Activated T-cell treated with anti-CD3 and anti-CD28 coated beads for 24 hours (primary cell): ENCODE measurements around the gene PTPRN2.

ENCODE experiments used
- DNase-seq: peaks from one replicate; pipeline ENCODE4 v3.0.0-alpha.2; 2020; ENCODE audit warnings: low read depth

Gene PTPRN2

DNA sequence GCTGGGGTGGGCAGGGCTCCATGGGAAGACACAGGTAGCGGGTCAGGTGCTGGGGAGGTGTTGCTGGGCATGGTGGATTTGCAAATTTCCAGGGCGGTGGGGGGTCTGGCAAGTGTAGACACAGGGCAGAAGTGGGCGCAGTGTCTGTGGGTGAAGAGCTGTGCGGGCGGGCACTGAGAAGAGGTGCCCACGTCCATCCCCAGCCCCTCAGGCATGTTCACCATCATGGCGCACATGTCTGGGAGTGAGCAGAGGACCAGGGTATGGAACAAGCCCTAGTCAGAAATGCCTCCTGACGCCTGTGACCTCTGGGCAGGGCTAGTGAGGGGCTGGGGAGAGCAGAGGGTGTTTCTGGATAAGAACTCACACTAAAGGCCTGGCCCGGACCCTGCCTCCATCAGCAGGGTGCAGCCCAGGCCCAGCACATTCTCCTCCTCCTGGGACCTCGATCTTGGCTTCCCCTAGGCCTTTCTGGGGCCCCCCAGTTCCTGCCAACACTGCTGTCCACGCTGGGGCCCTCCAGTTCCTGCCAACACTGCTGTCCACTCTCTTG lies 612.9 kb downstream of the PTPRN2 start:
- no peak for DNase-seq

DNA sequence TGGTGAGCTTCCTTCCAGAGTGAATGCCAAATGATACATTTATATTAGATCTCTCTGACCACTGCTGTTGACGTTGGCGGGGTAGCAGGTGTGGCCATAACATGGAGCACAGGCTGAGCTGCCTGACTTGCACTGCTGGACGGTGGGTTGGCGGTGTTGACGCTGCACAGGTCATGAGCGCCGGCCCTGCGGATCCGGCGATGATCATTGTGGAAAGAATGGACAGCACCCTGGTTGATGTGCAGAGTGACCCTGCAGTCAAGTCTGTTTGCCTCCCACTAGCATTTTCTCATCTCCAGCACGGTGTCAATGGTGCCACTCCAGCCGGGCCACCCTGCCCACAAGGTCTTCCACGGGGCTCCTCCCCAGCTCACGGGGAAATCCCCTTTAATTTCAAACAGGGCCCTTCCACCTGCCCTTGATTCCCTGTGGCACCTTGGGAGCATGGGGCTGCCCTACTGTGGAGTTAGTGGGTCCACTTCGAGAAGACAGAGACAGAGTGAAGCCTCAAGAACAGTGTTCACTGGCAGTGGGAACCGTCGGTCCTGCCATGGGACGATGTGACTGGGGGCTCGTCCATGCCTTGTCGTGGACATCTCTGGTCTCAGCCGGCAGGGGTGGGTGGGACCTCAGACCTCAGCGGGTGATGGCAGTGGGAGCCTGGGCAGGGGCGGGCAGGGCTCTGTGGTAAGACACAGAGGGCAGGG lies 613.5 kb downstream of the PTPRN2 start:
- DNase-seq, result no peak

DNA sequence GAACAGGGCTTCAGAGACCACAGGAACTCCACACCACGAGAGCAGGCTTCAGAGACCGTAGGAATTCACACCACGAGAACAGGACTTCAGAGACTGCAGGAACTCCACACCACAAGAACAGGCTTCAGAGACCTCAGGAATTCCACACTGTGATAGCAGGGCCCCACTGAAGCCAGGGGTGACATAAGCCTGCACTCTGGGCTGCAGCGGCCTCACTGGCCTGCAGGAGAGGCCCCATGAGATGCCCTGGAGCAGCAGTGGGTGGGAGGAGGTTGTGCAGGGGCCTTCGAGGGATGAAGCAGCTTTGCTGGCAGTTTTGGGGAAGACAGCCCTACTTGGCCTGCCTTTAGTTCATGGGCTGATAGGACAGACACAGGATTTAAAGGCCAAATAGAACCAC lies 614.7 kb downstream of the PTPRN2 start:
- no peak for DNase-seq

DNA sequence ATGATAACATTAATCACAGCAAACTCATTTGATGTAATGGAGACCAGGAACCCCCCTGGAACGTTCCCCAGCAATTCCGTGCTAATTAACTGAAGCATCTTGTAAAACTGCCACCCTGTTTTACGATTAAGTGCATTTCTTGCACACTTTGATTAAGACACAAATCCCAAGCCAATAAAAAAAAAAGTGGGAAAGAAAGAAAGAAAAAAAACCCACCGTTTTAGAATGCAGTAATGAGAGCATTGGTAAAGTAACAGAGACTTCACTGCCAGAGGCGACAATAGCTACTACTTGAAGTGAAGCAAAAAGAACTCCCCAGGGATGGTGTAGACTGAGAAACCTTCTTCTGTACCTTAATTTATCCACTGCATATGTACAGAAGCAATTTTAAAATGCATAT lies 616.1 kb downstream of the PTPRN2 start:
- no peak for DNase-seq

DNA sequence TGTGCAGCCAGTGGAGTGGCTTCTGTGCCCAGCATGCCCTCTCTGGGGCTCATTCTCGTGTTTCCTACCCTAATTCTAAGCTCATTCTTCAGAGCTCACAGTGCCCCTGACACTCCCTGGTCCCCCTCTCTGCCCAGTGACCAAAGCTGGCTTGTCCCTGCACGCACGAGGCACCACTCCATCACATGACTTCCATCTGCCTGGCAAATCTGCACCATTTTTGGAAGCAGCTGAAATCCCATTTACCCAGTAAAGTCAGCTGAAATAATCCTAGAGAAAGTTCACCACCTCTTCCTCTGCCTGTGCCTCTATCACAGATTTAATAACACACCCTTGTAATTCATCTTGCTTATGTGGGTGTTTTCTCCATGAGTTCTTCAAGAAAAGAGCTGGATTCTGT lies 616.9 kb downstream of the PTPRN2 start:
- DNase-seq, result no peak

DNA sequence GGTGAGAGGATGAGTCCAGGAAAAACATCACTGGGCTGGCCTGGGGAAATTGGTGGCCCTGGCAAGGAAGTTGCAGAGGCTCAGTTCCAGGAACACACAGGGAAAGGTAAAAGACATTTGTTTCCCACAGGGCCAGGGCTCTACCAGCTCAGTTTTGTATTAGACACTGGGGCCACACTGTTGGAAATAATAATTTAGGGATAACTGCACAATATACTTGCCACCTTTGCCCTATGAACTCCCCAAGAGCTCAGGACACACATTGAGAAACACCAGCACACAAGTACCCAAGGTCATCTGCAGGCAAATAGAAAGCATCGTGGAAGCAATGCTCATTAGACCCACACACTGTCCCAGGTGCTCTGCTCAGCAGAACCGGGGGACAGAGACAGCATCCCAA lies 617.6 kb downstream of the PTPRN2 start:
- DNase-seq, result no peak

DNA sequence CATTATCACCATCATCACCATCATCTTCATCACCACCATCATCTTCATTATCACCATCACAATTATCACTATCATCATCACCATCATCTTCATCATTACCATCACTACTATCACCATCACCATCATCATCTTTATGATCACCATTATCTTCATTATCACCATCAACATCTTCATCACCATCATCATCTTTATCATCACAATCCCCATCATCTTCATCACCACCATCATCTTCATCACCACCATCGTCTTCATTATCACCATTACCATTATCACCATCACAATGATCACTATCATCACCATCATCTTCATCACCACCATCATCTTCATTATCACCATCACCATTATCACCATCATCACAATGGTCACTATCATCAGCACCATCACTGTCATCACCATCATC lies 621.1 kb downstream of the PTPRN2 start:
- no peak for DNase-seq

DNA sequence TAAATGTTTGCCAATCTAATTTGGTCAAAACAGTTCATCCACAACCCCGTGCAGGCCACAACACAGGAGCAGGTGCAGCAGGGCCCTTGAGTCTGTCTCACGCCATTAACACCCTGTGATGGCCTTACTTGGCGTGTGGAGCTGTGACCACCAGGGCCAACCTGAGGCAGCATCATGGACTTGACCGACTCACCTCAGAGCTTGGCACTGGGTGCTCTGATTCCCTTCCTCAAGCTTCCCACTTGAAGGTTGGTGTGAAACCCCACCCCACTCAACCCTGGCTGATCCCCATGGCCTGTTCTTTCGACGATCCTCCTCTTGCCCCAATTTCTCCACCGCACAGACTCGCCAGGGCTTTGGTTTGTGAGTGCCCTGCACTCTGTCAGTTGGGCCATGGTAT lies 623.1 kb downstream of the PTPRN2 start:
- DNase-seq, result no peak

DNA sequence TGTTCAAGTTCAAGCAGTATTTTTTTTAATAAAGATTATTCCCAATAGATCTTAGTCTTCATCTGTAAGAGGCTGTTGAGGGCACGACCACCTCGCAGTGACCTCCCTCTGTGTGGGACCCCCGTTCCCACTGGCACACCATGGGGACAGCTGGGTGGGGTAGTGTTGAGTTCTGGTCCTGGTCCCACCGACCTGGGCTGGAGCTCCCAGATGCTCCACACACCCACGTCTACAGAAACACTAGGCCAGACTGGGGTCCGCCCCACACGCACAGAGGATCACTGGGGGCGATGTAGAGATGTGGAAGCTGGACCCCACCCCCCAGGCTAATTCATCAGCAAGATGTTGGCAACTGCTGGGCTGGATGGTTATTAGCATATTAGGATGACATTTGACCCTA lies 623.6 kb downstream of the PTPRN2 start:
- DNase-seq, result no peak

DNA sequence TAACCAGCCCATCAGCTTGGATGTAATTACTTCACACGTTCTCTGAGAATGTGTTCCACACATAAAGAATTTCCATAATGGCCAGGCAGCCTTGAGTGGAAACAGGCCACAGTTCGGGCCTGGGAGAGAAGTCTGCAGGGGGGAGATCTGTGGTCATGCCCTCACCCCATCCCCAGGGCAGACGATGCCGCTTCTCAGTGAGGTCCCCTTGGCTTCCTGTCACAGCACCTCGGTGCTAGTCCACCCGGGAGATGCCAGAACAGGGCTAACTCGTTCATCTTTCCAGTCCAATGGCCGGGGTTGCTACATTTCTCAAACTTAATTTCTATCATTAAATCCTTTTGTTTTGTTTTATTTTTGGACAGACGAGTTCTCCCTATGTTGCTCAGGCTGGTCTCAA lies 624.1 kb downstream of the PTPRN2 start:
- DNase-seq, result no peak

DNA sequence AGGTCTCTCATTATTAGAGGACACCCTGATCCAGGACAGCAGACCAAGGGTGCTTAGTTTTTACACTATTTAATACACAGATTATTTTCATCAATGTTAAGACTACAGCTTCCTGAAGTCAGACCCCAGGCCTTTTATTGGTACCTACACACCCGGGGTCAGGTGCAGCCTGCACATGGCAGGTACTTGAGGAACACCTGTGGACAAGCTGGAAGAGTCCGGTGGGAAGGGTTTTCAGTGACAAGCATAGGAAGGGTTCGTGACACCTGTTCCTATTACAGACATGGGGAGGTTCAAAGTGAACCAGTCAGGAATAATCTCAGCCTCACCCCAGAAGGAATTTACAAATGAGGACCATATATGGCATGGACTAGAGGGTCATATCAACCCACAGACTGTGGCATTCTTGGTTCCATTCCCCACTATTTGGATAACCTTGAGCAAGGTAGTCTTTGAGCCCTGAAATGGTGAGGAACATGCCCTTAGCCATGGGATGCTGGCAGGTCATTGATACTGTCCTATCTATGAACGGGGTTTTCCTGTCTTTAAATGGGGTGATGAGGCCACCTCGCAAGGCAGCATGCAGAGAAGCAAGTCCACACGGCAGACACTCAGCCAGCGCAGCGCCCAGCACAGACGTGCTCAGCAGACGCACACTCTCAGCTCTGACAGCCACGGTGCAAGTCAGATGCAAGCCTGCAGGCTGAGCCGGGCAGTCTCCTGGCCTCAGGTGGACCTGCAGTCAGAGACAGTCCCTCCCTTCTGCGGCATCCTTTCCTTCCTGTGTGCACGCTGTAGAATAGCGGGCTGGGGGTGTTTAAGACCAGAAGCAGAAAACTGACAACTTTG lies 624.9 kb downstream of the PTPRN2 start:
- DNase-seq, result no peak

DNA sequence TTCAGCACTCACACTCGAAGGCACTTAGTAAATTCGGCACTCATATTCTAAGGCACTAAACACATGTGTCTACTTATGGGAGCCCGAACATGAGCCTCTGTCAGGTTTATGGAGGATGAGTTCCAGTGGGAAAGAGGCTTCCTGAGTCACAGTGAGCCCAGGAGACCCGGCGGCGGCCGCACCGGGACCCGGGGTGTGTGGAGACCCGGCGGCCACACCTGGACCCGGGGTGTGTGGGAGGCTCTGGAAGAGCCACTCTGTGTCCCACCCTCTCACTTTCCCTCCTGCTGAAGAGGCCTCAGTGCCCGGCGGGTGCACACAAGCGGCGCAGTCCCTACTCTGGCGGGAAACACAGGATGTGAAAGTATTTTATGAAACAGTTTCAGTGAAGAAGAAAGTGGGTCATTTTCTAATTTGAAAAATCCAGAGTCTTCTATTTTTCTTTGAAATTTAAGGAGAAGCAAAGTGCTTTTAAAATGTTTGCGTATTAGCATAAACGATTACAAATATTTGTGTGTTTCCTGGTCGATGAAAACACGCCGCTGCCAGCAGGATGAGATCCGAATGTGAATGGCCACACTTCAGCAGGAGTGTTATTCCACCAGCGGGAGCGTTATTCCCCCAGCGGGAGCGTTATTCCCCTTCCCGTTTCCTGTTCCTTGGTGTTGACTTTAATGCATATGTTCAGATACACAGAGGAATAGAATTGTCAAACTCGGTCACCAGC lies 625.7 kb downstream of the PTPRN2 start:
- no peak for DNase-seq

DNA sequence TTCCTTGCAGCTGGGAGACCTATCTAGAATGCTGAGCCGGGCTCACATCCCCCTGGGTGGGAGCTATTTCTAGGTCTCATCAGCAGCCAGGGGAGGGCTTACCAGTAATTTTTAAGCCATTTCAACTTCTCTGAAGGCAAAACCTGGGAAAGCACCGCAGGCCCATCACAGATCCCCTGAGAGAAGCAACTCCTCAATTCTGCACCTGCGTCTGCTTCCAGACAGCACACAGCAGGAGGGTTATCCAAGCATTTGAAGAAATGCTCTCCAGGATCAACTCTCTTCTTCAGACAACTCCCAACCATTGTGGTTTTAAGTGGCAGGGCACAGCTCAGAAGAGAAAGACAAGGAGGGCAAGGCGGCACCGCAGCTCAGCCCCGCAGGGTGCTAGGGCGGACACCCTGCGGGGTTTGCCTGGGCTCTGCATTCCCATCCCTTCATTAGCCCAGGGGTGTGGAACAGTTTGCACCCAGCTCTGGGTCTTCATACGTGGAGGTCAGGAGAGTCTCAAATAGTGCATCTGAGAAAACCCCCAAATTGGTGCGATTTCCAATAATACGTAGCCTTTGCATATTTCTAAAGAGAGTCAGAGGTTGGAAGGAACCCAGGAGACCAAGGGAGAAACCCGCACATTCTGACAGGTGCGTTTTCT lies 632.1 kb downstream of the PTPRN2 start:
- no peak for DNase-seq

DNA sequence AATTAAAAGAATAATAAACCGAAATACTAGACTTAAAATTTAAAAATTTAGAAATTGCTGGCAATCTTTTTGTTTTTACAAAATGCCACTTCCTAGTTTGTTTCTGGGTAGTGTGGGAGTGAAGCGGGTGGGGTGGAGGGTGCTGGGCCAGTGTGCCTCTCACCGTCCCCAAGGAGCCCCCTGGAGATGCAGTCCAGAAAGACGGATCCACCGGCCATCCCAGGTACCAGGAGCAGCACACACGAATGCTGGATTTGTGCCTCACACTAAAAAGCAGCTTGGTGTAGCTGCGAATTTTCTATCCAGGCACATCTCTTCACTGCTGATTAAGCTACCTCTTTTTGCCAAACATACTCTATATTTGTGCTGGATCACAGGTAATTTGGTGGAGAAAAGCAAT lies 632.7 kb downstream of the PTPRN2 start:
- no peak for DNase-seq

DNA sequence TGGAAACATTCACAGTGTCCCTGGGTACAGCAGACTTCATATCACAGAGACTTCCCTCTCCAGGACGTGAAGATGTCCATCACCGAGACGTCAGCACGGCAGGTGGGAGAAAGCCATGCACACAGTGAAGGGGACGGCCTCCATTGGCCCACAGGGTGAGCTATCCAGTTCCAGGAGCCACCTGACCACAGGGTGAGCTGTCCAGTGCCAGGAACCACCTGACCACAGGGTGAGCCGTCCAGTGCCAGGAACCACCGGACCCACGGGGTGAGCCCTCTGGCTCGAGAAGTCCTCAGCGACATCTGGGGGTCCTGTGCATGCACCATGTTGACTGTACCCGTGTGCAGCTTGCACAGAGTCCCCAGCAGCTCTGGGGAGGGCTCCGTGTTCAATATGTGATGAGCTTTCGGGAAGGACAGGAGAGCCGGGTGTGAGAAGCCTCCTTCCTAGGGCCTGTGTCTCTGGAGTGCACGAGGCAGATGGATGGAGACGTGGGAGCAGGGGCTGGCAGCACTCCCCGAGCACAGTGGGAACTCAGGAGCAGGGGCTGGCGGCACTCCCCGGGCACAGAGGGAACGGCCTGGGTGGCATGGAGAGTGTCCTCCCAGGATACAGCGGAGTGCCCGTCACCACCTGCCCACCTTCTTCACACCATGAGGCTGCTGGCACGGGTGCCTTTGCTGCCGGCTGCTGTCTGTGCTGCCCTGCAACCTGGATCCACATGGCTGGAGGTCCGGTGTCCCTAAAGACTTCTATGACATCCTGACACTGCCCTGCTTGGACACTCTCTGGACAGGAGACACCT lies 634.6 kb downstream of the PTPRN2 start:
- no peak for DNase-seq

DNA sequence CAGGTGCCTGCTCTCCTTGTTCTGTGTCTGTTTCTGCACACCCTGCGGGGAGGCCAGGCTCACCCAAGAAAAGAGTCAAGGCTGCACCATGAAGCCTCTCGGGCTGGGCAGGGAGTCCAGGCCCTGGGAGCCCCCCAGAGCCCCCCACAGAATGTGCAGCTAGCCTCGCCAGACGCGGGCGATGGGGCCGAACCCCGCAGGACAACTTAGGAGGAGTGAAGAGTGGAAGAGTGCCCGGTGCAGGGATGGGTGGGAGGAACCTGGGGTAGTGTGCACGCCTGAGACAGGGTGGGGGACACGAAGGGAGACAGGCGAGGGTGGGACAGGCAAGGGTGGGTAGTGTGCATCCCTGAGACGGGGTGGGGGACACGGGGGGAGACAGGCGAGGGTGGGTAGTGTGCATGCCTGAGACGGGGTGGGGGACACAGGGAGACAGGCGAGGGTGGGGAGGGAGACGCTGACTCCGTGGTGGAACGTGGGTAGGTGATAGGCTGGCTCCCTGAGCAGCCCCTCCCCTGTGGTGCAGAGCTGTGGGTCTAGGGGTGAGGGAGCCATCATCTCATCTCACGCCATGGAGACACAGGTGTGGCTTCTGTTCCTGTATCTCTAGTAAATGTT lies 635.5 kb downstream of the PTPRN2 start:
- no peak for DNase-seq

DNA sequence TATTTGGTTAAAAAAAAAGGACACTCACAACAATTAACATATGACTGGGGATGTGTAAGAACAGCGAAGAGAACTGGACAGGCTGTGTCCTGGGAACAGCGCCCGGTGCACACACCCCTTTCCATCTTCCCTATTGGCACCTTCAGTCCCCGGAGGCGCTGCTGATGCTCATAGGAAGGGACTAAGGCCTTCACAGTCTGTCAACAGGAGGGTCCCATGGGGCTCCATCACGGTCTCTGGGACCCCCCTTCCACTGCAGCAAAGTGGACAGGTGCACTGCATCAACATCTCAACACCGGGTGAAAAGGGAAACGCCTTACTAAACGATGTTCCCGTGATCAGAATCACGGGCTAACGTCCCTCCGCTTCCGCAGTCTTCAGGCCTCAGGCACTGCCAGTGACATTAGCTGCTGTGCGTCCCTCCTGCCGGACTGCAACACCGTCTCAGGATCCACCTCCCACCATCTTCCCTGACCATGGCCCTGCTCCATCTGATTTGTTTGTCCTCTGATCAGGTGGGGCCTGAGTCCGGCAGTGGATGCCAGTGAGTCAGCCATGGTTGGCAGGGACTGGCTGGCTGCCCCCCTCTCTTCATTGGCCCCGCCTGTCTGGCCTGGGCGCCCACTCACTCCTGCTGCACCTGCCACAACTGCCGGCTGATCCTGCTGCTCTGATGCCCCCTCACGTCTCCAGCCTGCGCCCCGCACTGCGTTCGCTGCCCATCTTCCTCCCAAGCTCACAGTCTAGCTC lies 636.1 kb downstream of the PTPRN2 start:
- DNase-seq, result no peak

DNA sequence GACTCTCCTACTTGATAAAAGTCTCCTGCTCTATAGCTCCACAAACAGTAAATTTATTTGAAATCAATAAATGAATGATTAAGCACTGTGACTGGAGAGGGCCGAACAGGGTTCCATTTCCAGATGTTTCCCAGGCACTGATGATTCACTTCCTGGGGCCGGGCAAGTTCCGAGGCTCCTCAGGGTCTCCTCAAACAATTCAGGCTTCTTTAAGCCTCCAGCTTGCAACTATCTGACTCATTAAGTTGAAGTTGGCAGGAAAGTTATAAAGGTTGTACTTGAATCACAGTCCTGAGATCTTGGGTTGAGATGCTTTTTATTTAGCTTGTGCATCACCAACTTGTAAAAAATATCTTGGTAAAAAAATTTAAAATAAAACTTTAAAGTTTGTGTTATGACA lies 637.9 kb downstream of the PTPRN2 start:
- no peak for DNase-seq

DNA sequence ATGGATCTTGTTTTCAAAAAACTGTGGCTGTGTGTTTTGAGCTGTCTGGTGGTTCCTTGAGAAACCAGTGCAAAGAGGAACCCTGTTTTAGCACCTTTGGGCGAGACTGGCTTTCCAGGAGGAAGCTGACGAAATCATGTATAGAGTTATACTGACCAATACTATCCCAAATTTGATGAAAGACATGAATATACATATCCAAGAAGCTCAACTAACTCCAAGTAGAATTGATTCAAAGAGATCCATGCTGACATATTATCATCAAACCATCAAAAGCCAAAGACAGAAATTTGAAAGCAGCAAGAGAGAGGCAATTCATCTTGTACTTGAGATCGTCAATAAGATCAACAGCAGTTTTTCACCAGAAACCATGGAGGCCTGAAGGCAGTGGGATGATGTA lies 640.1 kb downstream of the PTPRN2 start:
- DNase-seq, result no peak

DNA sequence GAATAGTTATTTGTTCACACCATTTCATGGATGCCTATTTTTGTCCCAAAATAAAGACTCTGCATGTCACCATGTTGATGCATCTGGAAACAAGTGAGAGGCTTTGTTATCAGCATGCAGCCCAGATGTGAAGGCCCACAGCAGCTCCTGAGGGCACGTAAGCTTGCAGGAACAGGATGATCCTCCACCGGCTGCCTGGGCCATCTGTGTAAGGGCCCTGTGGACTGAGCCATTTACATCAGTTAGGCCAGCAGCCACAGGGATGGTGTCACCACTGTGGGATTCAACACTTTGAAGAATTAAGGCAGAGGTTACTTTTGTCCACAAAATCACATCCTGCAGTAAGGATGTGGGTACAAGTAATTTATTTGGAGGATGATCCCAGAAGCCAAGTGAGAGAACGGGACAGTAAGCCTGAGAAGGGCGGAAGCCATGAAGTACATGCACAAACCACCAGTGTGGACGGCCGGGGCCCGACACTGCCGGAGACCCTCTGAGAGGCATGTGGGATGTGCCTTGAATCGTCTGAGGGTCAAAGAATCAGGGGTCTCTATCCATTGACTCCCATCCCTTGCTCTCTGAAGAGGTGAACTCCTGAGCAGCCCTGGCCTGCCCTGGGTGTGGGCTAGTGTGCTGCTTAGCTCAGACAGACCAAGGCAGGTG lies 641.1 kb downstream of the PTPRN2 start:
- DNase-seq, result no peak
